DOHH2 (cell line): Measurements from ENCODE around the gene IGDCC3.

ENCODE experiments used
- CTCF ChIP-seq: fragments of 200-600 bp; sonication (generic); IDR thresholded peaks from one replicate; pipeline ENCODE4 v1.5.1; 2014; ENCODE audit warnings: antibody characterized with exemption, mild to moderate bottlenecking, low read depth, low read length; ENCODE audit not compliant: poor library complexity, severe bottlenecking
- EZH2phosphoT487 ChIP-seq: fragments of 200-600 bp; sonication (generic); IDR thresholded peaks from 2 replicates; pipeline ENCODE4 v1.6.1; 2017; ENCODE audit warnings: borderline replicate concordance, mild to moderate bottlenecking, antibody characterized with exemption, low read length, moderate library complexity, mixed read lengths

GRCh38 chr15:65390447-65390846, 12.6 kb upstream of the IGDCC3 start:
- TF ChIP-seq CTCF (no peak), EZH2phosphoT487 (no peak)
